Stimulated activated CD4-positive, alpha-beta T cell treated with anti-CD3 and anti-CD28 coated beads, Interleukin-4, amount 100 ng/mL, for 1 hour (primary cell): ENCODE measurements around the gene CFAP73.

Experiments
- DNase-seq: peaks from one replicate; pipeline ENCODE4 v3.0.0-alpha.2; 2020

Gene CFAP73

GRCh38 chr12:113142886-113143332 is 6.6 kb upstream of the CFAP73 start:
- DNase-seq, result no peak

- DNase-seq, result no peak
Observed at GRCh38 chr12:113143959-113144358, 5.6 kb upstream of the CFAP73 start.

GRCh38 chr12:113144806-113145205 is 4.7 kb upstream of the CFAP73 start:
- no peak for DNase-seq

- DNase-seq, result no peak
Observed at GRCh38 chr12:113145720-113146551, 3.6 kb upstream of the CFAP73 start.

- DNase-seq, result no peak
Observed at GRCh38 chr12:113146999-113147398, 2.5 kb upstream of the CFAP73 start.

GRCh38 chr12:113151655-113152054 is 2.1 kb downstream of the CFAP73 start:
- no peak for DNase-seq

GRCh38 chr12:113152196-113152834 is 2.8 kb downstream of the CFAP73 start:
- no peak for DNase-seq

GRCh38 chr12:113152835-113153814 is 3.6 kb downstream of the CFAP73 start:
- peak; percentile 64 for DNase-seq

GRCh38 chr12:113154351-113154973 is 4.9 kb downstream of the CFAP73 start:
- peak; percentile 19 for DNase-seq

GRCh38 chr12:113155060-113155459 is 5.5 kb downstream of the CFAP73 start:
- DNase-seq, result no peak

GRCh38 chr12:113155646-113156045 is 6.1 kb downstream of the CFAP73 start:
- no peak for DNase-seq

- DNase-seq, result no peak
Observed at GRCh38 chr12:113157218-113157859, 7.8 kb downstream of the CFAP73 start.

- DNase-seq, result no peak
Observed at GRCh38 chr12:113158439-113159203, 9.1 kb downstream of the CFAP73 start.

GRCh38 chr12:113159937-113160336 is 10.4 kb downstream of the CFAP73 start:
- DNase-seq, result no peak

- peak; percentile 16 for DNase-seq
Observed at GRCh38 chr12:113161415-113162016, 12.0 kb downstream of the CFAP73 start.

- no peak for DNase-seq
Observed at GRCh38 chr12:113162102-113163029, 12.8 kb downstream of the CFAP73 start.

- DNase-seq, result no peak
Observed at GRCh38 chr12:113163030-113163360, 13.5 kb downstream of the CFAP73 start.

GRCh38 chr12:113164014-113164413 is 14.5 kb downstream of the CFAP73 start:
- no peak for DNase-seq

GRCh38 chr12:113165521-113166450 is 16.3 kb downstream of the CFAP73 start:
- no peak for DNase-seq
